SKM-1 (cell line): ENCODE data around the gene EXOC1.
"Not testable (repeated sequence)": the region's sequence is repeated elsewhere in the genome, so short reads cannot be mapped to it uniquely, and the experiment has no call there.

ENCODE experiments used
- DNase-seq: peaks from one replicate; lab custom pipeline; 2025; ENCODE audit not compliant: unreplicated experiment; lab: John Stamatoyannopoulos, UW

EXOC1 gene

GRCh38 chr4:55853484-55854046, at the start of gene EXOC1:
Gene EXOC1, plus strand, starts transcription at chr4:55853648. Its CDS starts 4,676 bp downstream, at chr4:55858324.
- DNase-seq, result peak; percentile 84

GRCh38 chr4:55807556-55807955, 45.9 kb upstream of the EXOC1 start:
- no peak for DNase-seq

GRCh38 chr4:55808186-55808585, 45.3 kb upstream of the EXOC1 start:
- no peak for DNase-seq

GRCh38 chr4:55808632-55809031, 44.8 kb upstream of the EXOC1 start:
- DNase-seq, result no peak

GRCh38 chr4:55817691-55818090, 35.8 kb upstream of the EXOC1 start:
- no peak for DNase-seq

- no peak for DNase-seq
Measured at GRCh38 chr4:55819634-55820033, 33.8 kb upstream of the EXOC1 start, which contains the start of gene EXOC1L. Gene EXOC1L, plus strand, starts transcription at chr4:55819790. Its CDS starts 237 bp downstream, at chr4:55820027.

- no peak for DNase-seq
Measured at GRCh38 chr4:55820279-55820678, 33.2 kb upstream of the EXOC1 start.

- DNase-seq, result no peak
Measured at GRCh38 chr4:55822329-55822728, 31.1 kb upstream of the EXOC1 start.

- no peak for DNase-seq
Measured at GRCh38 chr4:55824865-55825264, 28.6 kb upstream of the EXOC1 start.

GRCh38 chr4:55826986-55827385, 26.5 kb upstream of the EXOC1 start:
- DNase-seq, result no peak

- DNase-seq, result no peak
Measured at GRCh38 chr4:55827582-55827981, 25.9 kb upstream of the EXOC1 start.

- DNase-seq, result no peak
Measured at GRCh38 chr4:55830048-55830447, 23.4 kb upstream of the EXOC1 start.

GRCh38 chr4:55830716-55831115, 22.7 kb upstream of the EXOC1 start:
- DNase-seq, result no peak

GRCh38 chr4:55834086-55834795, 19.2 kb upstream of the EXOC1 start:
- DNase-seq, result no peak

- DNase-seq, result no peak
Measured at GRCh38 chr4:55837903-55838302, 15.5 kb upstream of the EXOC1 start.

GRCh38 chr4:55838356-55838755, 15.1 kb upstream of the EXOC1 start:
- no peak for DNase-seq

- DNase-seq, result no peak
Measured at GRCh38 chr4:55838952-55839351, 14.5 kb upstream of the EXOC1 start.

- no peak for DNase-seq
Measured at GRCh38 chr4:55840956-55841355, 12.5 kb upstream of the EXOC1 start.

GRCh38 chr4:55841373-55842239, 11.8 kb upstream of the EXOC1 start:
- DNase-seq, result not testable (repeated sequence)

- not testable (repeated sequence) for DNase-seq
Measured at GRCh38 chr4:55842312-55842711, 11.1 kb upstream of the EXOC1 start.

- DNase-seq, result no peak
Measured at GRCh38 chr4:55849724-55850123, 3.7 kb upstream of the EXOC1 start.

- no peak for DNase-seq
Measured at GRCh38 chr4:55851885-55852284, 1.6 kb upstream of the EXOC1 start.
